HepG2 (cell line): ENCODE data around the gene ZFX. TPM values are rescaled to one million over a fixed set of nuclear protein-coding genes. Genes with fewer than 3 reads are reported as not detected.

Experiments used
- AKAP8 ChIP-seq: sonication (generic); formaldehyde crosslinking; IDR thresholded peaks from 2 replicates; pipeline ENCODE4 v1.5.1; 2020; ENCODE audit warnings: mild to moderate bottlenecking, missing genetic modification reagents
- FOXA3 ChIP-seq: IDR thresholded peaks from 2 replicates; pipeline ENCODE4 v1.6.1; 2016; ENCODE audit warnings: missing genetic modification reagents, missing compliant biosample characterization
- GABPA ChIP-seq, 2 experiments: IDR thresholded peaks; 2 replicates each; pipeline ENCODE4 v1.6.1; 2011 to 2016; ENCODE audit warnings: low read depth in 2 of 2, low read length in 1 of 2, missing biosample characterization in 1 of 2, missing genetic modification characterization in 1 of 2
- HDAC6 ChIP-seq: fragments of 200-600 bp; sonication (generic); IDR thresholded peaks from 2 replicates; pipeline ENCODE4 v1.7.0; 2017; ENCODE audit warnings: mild to moderate bottlenecking, antibody characterized with exemption, low read length, low read depth
- KDM2A ChIP-seq: sonication (generic); formaldehyde crosslinking; IDR thresholded peaks from 2 replicates; pipeline ENCODE4 v1.4.0; 2020; ENCODE audit warnings: low read depth, missing genetic modification reagents, borderline replicate concordance
- MAFK ChIP-seq, 2 experiments: IDR thresholded peaks in 1 of 2; conservative IDR thresholded peaks in 1 of 2; 2 replicates each; pipeline ENCODE4 v1.6.1; 2011; ENCODE audit warnings: improper control_type of control experiment in 2 of 2, low read length in 2 of 2
- NCOA5 ChIP-seq: sonication (generic); formaldehyde crosslinking; IDR thresholded peaks from 2 replicates; pipeline ENCODE4 v1.4.0; 2020; ENCODE audit warnings: missing genetic modification reagents
- NR2C2 ChIP-seq: sonication (generic); formaldehyde crosslinking; IDR thresholded peaks from 2 replicates; pipeline ENCODE4 v1.4.0; 2020; ENCODE audit warnings: missing genetic modification reagents, mild to moderate bottlenecking, moderate library complexity, borderline replicate concordance
- RBFOX2 ChIP-seq: fragments of 200-400 bp; formaldehyde crosslinking; IDR thresholded peaks from 2 replicates; pipeline ENCODE4 v1.6.1; 2017; ENCODE audit warnings: low read depth, mild to moderate bottlenecking, low read length
- RXRB ChIP-seq: IDR thresholded peaks from 2 replicates; pipeline ENCODE4 v1.6.1; 2016; ENCODE audit warnings: borderline replicate concordance, missing genetic modification reagents, missing compliant biosample characterization
- SAFB2 ChIP-seq: sonication (generic); formaldehyde crosslinking; IDR thresholded peaks from 2 replicates; pipeline ENCODE4 v1.5.1; 2020; ENCODE audit warnings: missing genetic modification reagents, low read depth, mild to moderate bottlenecking, borderline replicate concordance
- ZNF569 ChIP-seq: sonication (generic); formaldehyde crosslinking; IDR thresholded peaks from 2 replicates; pipeline ENCODE4 v1.5.0; 2020; ENCODE audit warnings: mild to moderate bottlenecking, missing genetic modification reagents, moderate library complexity, borderline replicate concordance
- ZNF749 ChIP-seq: sonication (generic); formaldehyde crosslinking; IDR thresholded peaks from 2 replicates; pipeline ENCODE4 v1.8.0; 2022; ENCODE audit warnings: mild to moderate bottlenecking, missing genetic modification reagents, moderate library complexity, borderline replicate concordance
- ZNF75D ChIP-seq: sonication (generic); formaldehyde crosslinking; IDR thresholded peaks from 2 replicates; pipeline ENCODE4 v1.8.1; 2023; ENCODE audit warnings: missing genetic modification reagents, mild to moderate bottlenecking, borderline replicate concordance
- polyA plus RNA-seq, 8 experiments: library from polyadenylated mRNA; depleted of rRNA in 3 of 8; stranded (reverse) in 7 of 8; unstranded in 1 of 8; fragments of >200 nt; fragmentation: Illumina TruSeq in 4 of 8; extraction: Trizol in 4 of 8; gene quantifications; 2 replicates each; pipeline versions ENCODE4 v1.2.1 to v1.2.3, GENCODE V29; 2011 to 2016; ENCODE audit warnings: low read depth in 4 of 8, missing spikeins in 1 of 8, mixed read lengths in 1 of 8; ENCODE audit not compliant: insufficient read depth in 1 of 8
- total RNA-seq, 5 experiments: library from RNA; depleted of rRNA; stranded (reverse); fragments of >200 nt; fragmentation: Illumina TruSeq; extraction: Trizol; gene quantifications; 2 replicates each; pipeline ENCODE4 v1.2.3, GENCODE V29; 2016; ENCODE audit warnings: low read depth in 1 of 5
- TF ChIP-seq, protein P1 (sequence below): sonication (generic); formaldehyde crosslinking; IDR thresholded peaks from 2 replicates; pipeline ENCODE4 v1.4.0; 2020; ENCODE audit warnings: missing genetic modification reagents, mild to moderate bottlenecking, borderline replicate concordance
- TF ChIP-seq, protein P2 (sequence below): sonication (generic); formaldehyde crosslinking; IDR thresholded peaks from 2 replicates; pipeline ENCODE4 v1.4.0; 2020; ENCODE audit warnings: missing genetic modification reagents
- TF ChIP-seq, protein P3 (sequence below), 2 experiments: sonication (generic) in 1 of 2; formaldehyde crosslinking in 1 of 2; IDR thresholded peaks; 2 replicates each; pipeline versions ENCODE4 v1.4.0 to v1.6.1; 2018 to 2020; ENCODE audit warnings: missing genetic modification reagents in 2 of 2, borderline replicate concordance in 1 of 2, low read depth in 1 of 2, mild to moderate bottlenecking in 1 of 2, missing biosample characterization in 1 of 2
- TF ChIP-seq, protein P4 (sequence below): sonication (generic); formaldehyde crosslinking; IDR thresholded peaks from 2 replicates; pipeline ENCODE4 v1.4.0; 2020; ENCODE audit warnings: mild to moderate bottlenecking, missing genetic modification reagents

The ZFX gene
- total and polyA plus RNA-seq, 2 of the 13 experiments (the other 11 are each of a cell fraction or from before 2014, with no cell fraction given), result 13.8 to 37.3 TPM

DNA sequence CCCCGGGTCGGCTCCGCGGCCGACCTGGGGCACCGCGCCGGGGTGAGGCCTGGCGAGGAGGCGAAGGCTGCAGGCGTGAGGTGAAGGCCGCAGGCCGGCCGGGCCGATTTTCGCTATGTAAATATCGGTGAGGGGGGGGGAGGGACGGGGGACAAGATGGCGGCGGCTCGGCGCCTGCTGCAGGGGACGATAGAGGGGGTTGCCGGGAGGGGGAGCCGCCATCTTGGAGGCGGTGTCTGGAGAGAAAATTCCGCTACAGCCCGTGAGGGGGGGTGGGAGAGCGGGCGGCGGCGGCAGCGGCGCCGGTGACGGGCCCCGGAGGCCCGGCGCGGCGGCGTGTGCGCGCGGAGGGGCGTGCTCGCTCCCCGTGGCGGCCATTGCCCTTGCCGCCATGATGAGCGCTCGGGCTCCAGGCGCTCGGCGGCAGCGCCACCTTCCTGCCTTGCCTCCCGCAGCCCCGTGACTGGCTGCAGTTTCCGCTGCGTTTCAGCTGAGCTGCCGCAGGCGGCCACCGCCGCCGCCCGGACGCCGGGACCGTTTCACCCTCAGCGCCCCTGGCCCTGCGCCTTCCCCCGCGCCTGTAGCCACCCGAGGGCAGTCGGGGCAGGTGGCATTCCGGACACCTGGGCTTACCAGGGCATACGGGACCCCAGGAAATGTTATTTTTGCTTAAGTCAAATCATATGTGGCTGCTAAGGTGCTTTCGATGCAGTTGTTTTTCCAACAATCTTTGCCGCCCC, 692 bp downstream of the ZFX start (continued):
- TF ChIP-seq, protein P1, sequence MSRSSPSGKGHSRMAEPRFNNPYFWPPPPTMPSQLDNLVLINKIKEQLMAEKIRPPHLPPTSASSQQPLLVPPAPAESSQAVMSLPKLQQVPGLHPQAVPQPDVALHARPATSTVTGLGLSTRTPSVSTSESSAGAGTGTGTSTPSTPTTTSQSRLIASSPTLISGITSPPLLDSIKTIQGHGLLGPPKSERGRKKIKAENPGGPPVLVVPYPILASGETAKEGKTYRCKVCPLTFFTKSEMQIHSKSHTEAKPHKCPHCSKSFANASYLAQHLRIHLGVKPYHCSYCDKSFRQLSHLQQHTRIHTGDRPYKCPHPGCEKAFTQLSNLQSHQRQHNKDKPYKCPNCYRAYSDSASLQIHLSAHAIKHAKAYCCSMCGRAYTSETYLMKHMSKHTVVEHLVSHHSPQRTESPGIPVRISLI (CRISPR knock-in tag), result peak; percentile 20; the same call in 1 of the 2 replicates
- TF ChIP-seq KDM2A (CRISPR knock-in tag) (peak; percentile 64; the same call in 1 of the 2 replicates), AKAP8 (peak; percentile 66; the same call in 1 of the 2 replicates), RXRB (CRISPR knock-in tag) (peak; percentile 44; the same call in 1 of the 2 replicates), HDAC6 (no peak), RBFOX2 (peak; percentile 61), FOXA3 (CRISPR knock-in tag) (peak; percentile 48; the same call in 1 of the 2 replicates), ZNF75D (CRISPR knock-in tag) (no peak), ZNF569 (CRISPR knock-in tag) (no peak), NCOA5 (CRISPR knock-in tag) (no peak), SAFB2 (peak; percentile 39; the same call in 1 of the 2 replicates), MAFK (conservative IDR thresholded peaks at IDR 0.05 in 1 of 2, IDR thresholded peaks at IDR 0.05 in 1 of 2; ENCODE audit: low read length in 2 of 2) (no peak), GABPA (IDR thresholded peaks at IDR 0.05; ENCODE audit: low read depth, low read length) (no peak), GABPA (CRISPR knock-in tag; IDR thresholded peaks at IDR 0.05; ENCODE audit: low read depth) (peak; percentile 31; the same call in 1 of the 2 replicates), NR2C2 (CRISPR knock-in tag) (peak; percentile 18; the same call in 1 of the 2 replicates), ZNF749 (peak; percentile 59; the same call in 1 of the 2 replicates)
- TF ChIP-seq, protein P2, sequence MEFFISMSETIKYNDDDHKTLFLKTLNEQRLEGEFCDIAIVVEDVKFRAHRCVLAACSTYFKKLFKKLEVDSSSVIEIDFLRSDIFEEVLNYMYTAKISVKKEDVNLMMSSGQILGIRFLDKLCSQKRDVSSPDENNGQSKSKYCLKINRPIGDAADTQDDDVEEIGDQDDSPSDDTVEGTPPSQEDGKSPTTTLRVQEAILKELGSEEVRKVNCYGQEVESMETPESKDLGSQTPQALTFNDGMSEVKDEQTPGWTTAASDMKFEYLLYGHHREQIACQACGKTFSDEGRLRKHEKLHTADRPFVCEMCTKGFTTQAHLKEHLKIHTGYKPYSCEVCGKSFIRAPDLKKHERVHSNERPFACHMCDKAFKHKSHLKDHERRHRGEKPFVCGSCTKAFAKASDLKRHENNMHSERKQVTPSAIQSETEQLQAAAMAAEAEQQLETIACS (CRISPR knock-in tag), result peak; percentile 90
- TF ChIP-seq, protein P3, sequence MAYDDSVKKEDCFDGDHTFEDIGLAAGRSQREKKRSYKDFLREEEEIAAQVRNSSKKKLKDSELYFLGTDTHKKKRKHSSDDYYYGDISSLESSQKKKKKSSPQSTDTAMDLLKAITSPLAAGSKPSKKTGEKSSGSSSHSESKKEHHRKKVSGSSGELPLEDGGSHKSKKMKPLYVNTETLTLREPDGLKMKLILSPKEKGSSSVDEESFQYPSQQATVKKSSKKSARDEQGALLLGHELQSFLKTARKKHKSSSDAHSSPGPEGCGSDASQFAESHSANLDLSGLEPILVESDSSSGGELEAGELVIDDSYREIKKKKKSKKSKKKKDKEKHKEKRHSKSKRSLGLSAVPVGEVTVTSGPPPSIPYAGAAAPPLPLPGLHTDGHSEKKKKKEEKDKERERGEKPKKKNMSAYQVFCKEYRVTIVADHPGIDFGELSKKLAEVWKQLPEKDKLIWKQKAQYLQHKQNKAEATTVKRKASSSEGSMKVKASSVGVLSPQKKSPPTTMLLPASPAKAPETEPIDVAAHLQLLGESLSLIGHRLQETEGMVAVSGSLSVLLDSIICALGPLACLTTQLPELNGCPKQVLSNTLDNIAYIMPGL (CRISPR knock-in tag; IDR thresholded peaks at IDR 0.05; ENCODE audit: borderline replicate concordance in 1 of 2, low read depth in 1 of 2), result peak; percentile 76 to 85; a peak in 3 of 4 replicates
- TF ChIP-seq, protein P4, sequence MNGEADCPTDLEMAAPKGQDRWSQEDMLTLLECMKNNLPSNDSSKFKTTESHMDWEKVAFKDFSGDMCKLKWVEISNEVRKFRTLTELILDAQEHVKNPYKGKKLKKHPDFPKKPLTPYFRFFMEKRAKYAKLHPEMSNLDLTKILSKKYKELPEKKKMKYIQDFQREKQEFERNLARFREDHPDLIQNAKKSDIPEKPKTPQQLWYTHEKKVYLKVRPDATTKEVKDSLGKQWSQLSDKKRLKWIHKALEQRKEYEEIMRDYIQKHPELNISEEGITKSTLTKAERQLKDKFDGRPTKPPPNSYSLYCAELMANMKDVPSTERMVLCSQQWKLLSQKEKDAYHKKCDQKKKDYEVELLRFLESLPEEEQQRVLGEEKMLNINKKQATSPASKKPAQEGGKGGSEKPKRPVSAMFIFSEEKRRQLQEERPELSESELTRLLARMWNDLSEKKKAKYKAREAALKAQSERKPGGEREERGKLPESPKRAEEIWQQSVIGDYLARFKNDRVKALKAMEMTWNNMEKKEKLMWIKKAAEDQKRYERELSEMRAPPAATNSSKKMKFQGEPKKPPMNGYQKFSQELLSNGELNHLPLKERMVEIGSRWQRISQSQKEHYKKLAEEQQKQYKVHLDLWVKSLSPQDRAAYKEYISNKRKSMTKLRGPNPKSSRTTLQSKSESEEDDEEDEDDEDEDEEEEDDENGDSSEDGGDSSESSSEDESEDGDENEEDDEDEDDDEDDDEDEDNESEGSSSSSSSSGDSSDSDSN (CRISPR knock-in tag), result peak; percentile 81
